ENCODE measurements around the gene CEP295NL.

- TF ChIP-seq, protein P1, sequence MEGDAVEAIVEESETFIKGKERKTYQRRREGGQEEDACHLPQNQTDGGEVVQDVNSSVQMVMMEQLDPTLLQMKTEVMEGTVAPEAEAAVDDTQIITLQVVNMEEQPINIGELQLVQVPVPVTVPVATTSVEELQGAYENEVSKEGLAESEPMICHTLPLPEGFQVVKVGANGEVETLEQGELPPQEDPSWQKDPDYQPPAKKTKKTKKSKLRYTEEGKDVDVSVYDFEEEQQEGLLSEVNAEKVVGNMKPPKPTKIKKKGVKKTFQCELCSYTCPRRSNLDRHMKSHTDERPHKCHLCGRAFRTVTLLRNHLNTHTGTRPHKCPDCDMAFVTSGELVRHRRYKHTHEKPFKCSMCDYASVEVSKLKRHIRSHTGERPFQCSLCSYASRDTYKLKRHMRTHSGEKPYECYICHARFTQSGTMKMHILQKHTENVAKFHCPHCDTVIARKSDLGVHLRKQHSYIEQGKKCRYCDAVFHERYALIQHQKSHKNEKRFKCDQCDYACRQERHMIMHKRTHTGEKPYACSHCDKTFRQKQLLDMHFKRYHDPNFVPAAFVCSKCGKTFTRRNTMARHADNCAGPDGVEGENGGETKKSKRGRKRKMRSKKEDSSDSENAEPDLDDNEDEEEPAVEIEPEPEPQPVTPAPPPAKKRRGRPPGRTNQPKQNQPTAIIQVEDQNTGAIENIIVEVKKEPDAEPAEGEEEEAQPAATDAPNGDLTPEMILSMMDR (IDR thresholded peaks at IDR 0.05) = no peak
- no peak for TF ChIP-seq POLR2A (IDR thresholded peaks at IDR 0.05)
These were observed 13.1 kb upstream of the CEP295NL start for GRCh38 chr17:78915872-78916632.

Measured in Peyer's patch (tissue), 4 donors.